Type B pancreatic cell (in vitro differentiated cells): Measurements from ENCODE around the gene BACE2. TPM values are rescaled to one million over a fixed set of nuclear protein-coding genes. Genes with fewer than 3 reads are reported as not detected.
A peak's percentile ranks its signal among the peaks of the same experiment; 100 is the strongest.

Source experiments
- DNase-seq: peaks from one replicate; pipeline ENCODE4 v3.0.0; 2021; ENCODE audit warnings: mixed read lengths; ENCODE audit not compliant: unreplicated experiment; ENCODE audit errors: extremely low spot score
- H3K27ac Mint-ChIP-seq: 2 replicates; pipeline ENCODE4 v1.8.0; 2021; ENCODE audit warnings: mild to moderate bottlenecking, mixed read lengths
- H3K27me3 Mint-ChIP-seq: 2 replicates; pipeline ENCODE4 v1.8.0; 2021; ENCODE audit warnings: mixed read lengths
- H3K36me3 Mint-ChIP-seq: 2 replicates; pipeline ENCODE4 v1.8.0; 2021; ENCODE audit warnings: mixed read lengths
- H3K4me1 Mint-ChIP-seq: one replicate; pipeline ENCODE4 v1.8.0; 2021; ENCODE audit warnings: mixed read lengths; ENCODE audit not compliant: unreplicated experiment
- H3K4me3 Mint-ChIP-seq: 2 replicates; pipeline ENCODE4 v1.8.0; 2021; ENCODE audit warnings: mild to moderate bottlenecking, mixed read lengths
- H3K9me3 Mint-ChIP-seq: 2 replicates; pipeline ENCODE4 v1.8.0; 2021; ENCODE audit warnings: mixed read lengths
- long read RNA-seq: library from polyadenylated mRNA; unstranded; transcript quantifications from one replicate; pipeline ENCODE4 v2.0.0, GENCODE V29; 2020
- total RNA-seq: library from RNA; stranded (reverse); gene quantifications from 2 replicates; pipeline ENCODE4 v1.2.1, GENCODE V29; 2021; ENCODE audit warnings: low replicate concordance
- TF ChIP-seq, protein P1 (sequence below): fragments of 200-600 bp; sonication (generic); conservative IDR thresholded peaks from 2 replicates; pipeline ENCODE4 v1.5.0; 2021; ENCODE audit warnings: antibody characterized with exemption, mild to moderate bottlenecking

BACE2 gene
- total RNA-seq: 29.8 and 44.3 TPM in 2 replicates
- long read RNA-seq, partial matches to known transcripts: 4 of 15 reads
- long read RNA-seq, other reads (novel, unspliced or antisense): 9 of 15 reads

GRCh38 chr21:41167348-41168342 lies at the start of gene BACE2:
TSS of gene BACE2 (plus strand) at chr21:41168160. CDS start at chr21:41168264, 104 bp downstream.
- Mint-ChIP-seq H3K4me3 (peak within 1 kb of the TSS; percentile 93), H3K4me1 (peaks cover 6% of the 10 kb centered on the region), H3K27ac (peak within 1 kb of the TSS; percentile 84), H3K36me3 (no peaks in the 10 kb centered on the region), H3K9me3 (no peaks in the 10 kb centered on the region), H3K27me3 (peaks cover 12% of the 10 kb centered on the region)
- DNase-seq: peak; percentile 84
- TF ChIP-seq, protein P1, sequence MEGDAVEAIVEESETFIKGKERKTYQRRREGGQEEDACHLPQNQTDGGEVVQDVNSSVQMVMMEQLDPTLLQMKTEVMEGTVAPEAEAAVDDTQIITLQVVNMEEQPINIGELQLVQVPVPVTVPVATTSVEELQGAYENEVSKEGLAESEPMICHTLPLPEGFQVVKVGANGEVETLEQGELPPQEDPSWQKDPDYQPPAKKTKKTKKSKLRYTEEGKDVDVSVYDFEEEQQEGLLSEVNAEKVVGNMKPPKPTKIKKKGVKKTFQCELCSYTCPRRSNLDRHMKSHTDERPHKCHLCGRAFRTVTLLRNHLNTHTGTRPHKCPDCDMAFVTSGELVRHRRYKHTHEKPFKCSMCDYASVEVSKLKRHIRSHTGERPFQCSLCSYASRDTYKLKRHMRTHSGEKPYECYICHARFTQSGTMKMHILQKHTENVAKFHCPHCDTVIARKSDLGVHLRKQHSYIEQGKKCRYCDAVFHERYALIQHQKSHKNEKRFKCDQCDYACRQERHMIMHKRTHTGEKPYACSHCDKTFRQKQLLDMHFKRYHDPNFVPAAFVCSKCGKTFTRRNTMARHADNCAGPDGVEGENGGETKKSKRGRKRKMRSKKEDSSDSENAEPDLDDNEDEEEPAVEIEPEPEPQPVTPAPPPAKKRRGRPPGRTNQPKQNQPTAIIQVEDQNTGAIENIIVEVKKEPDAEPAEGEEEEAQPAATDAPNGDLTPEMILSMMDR: peak; percentile 79

- Mint-ChIP-seq H3K36me3 (no peaks in the 10 kb centered on the region), H3K27me3 (peaks cover 10% of the 10 kb centered on the region), H3K9me3 (no peaks in the 10 kb centered on the region), H3K27ac (no peak overlapping the region), H3K4me3 (no peak overlapping the region), H3K4me1 (no peaks in the 10 kb centered on the region)
- DNase-seq: no peak
- TF ChIP-seq, protein P1: no peak
These were observed 48.1 kb upstream of the BACE2 start for GRCh38 chr21:41119901-41120300.

DNA sequence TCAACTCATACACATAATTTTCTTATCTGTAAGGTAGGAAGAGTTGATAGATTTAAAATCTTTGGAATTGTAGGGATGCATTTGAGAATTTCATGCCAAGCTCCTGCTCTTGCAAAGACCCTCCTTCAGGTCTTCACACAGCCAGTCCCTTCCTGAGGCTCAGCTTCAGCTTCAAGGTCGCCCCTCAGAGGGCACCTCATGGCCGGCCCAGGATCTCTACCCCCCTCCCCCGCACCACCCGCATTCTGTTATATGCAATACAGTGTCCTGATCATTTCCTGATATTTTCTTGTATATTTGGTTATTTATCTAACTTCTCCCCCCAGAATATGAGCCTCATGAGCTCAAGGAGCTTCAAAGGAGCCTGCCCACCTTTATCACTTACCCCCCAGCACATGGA lies 47.0 kb upstream of the BACE2 start:
- TF ChIP-seq, protein P1: no peak
- H3K27ac Mint-ChIP-seq: no peak overlapping the region
- H3K36me3 Mint-ChIP-seq: no peaks in the 10 kb centered on the region
- no peak overlapping the region for H3K4me3 Mint-ChIP-seq
- no peak for DNase-seq
- H3K9me3 Mint-ChIP-seq: no peaks in the 10 kb centered on the region
- H3K4me1 Mint-ChIP-seq: no peaks in the 10 kb centered on the region
- peaks cover 10% of the 10 kb centered on the region for H3K27me3 Mint-ChIP-seq

DNA sequence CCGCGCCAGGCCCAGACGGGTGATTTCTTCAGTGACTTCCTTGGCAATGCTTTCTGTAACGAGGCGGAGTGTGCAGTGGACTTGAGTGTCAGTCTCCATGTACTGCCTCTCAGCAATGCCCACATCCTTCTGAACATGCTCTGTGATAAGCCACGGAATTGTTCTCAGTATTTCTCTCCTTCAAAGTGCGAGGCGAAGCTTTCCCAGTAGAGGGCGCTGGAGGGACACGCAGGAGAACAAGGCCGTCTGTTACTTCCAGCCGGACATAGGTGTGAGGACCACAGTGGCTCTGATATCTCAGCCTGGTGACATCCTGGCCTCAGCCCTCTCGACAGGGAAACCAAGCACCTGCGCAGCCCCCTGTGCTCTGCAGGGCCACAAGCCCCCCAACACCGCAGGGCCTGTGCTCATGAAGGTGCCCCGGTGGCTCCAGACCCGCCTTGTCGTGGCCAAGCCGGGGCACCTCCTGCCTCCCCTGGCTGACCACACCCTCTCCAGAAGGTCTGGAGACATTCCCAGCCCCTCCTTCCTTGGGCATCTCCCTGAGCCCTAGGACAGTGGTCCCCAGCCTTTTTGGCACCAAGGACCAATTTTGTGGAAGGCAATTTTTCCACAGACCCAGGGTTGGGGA lies 46.1 kb upstream of the BACE2 start:
- Mint-ChIP-seq H3K27me3 (peaks cover 10% of the 10 kb centered on the region), H3K4me3 (no peak overlapping the region), H3K36me3 (no peaks in the 10 kb centered on the region), H3K27ac (no peak overlapping the region), H3K9me3 (no peaks in the 10 kb centered on the region), H3K4me1 (no peaks in the 10 kb centered on the region)
- peak; percentile 82 for DNase-seq
- TF ChIP-seq, protein P1: peak; percentile 86

GRCh38 chr21:41124641-41125201 lies 43.2 kb upstream of the BACE2 start:
- no peak for DNase-seq
- TF ChIP-seq, protein P1: no peak
- H3K27me3 Mint-ChIP-seq: peaks cover 13% of the 10 kb centered on the region
- H3K4me1 Mint-ChIP-seq: no peaks in the 10 kb centered on the region
- H3K27ac Mint-ChIP-seq: no peak overlapping the region
- H3K4me3 Mint-ChIP-seq: no peak overlapping the region
- no peaks in the 10 kb centered on the region for H3K9me3 Mint-ChIP-seq
- no peaks in the 10 kb centered on the region for H3K36me3 Mint-ChIP-seq
